K562 (cell line): ENCODE data around the gene MLYCD. TPM values are rescaled to one million over a fixed set of nuclear protein-coding genes. Genes with fewer than 3 reads are reported as not detected.

Experiments
- ATAC-seq: fragments of 200-7000 bp; cut with Tn5 transposase; 3 replicates; pipeline ENCODE4 v1.9.1; 2020; ENCODE audit warnings: moderate library complexity
- BruUV-seq: library from RNA; stranded (reverse); fragments of 400-500 nt; replicated peaks from 2 replicates; lab custom pipeline; 2021; lab: Mats Ljungman, UMichigan
- CTCF ChIA-PET: fragments of 300-600 bp; formaldehyde crosslinking; extraction: SDS; loops from one replicate; lab custom pipeline; 2021; ENCODE audit warnings: low intra/inter-chr PET ratio; lab: Yijun Ruan, JAX
- POLR2A ChIA-PET: fragments of 300-600, 350-650 bp; sonication (Branson Sonifier 250); formaldehyde crosslinking; extraction: SDS; loops from one replicate; lab custom pipeline; 2021; ENCODE audit warnings: antibody characterized with exemption, inconsistent platforms; lab: Yijun Ruan, JAX
- DNase-seq, 4 experiments: peaks; one replicate each; pipeline versions ENCODE4 v3.0.0 to v3.0.0-alpha.2; 2011 to 2018; ENCODE audit warnings: low spot score in 3 of 4, mixed read lengths in 3 of 4; ENCODE audit errors: extremely low read depth in 1 of 4
- FAIRE-seq: peaks from 2 replicates; lab custom pipeline; 2011; peaks lifted over from hg19 to GRCh38; lab: Jason Lieb, UNC
- H2AFZ ChIP-seq: 2 replicates; pipeline ENCODE4 v1.6.0; 2011; ENCODE audit warnings: low read depth, low read length, control low read depth, inconsistent platforms
- H3K27ac ChIP-seq: fragments of 200-600 bp; 3 replicates; pipeline ENCODE4 v1.8.0; 2011; ENCODE audit warnings: low read depth, mild to moderate bottlenecking, control low read depth, inconsistent platforms, low read length, moderate library complexity, mixed read lengths; ENCODE audit errors: extremely low read depth
- H3K27me3 ChIP-seq, 2 experiments: fragments of 300-600 bp in 1 of 2; 2 replicates in 1 of 2; 3 replicates in 1 of 2; pipeline versions ENCODE4 v1.6.0 to v1.8.0; 2011; ENCODE audit warnings: inconsistent platforms in 2 of 2, low read length in 2 of 2, mild to moderate bottlenecking in 1 of 2, mixed read lengths in 1 of 2, moderate library complexity in 1 of 2; ENCODE audit not compliant: control insufficient read depth in 2 of 2, insufficient read depth in 2 of 2
- H3K36me3 ChIP-seq: fragments of 300-600 bp; 3 replicates; pipeline ENCODE4 v1.8.0; 2011; ENCODE audit warnings: mild to moderate bottlenecking, low read length, inconsistent platforms; ENCODE audit not compliant: control insufficient read depth, insufficient read depth
- H3K4me1 ChIP-seq, 2 experiments: fragments of 200-600 bp in 1 of 2; replicated peaks in 1 of 2; 2 replicates in 1 of 2; 3 replicates in 1 of 2; pipeline versions ENCODE4 v1.5.1 to v1.8.0; 2011; ENCODE audit warnings: inconsistent platforms in 2 of 2, low read length in 2 of 2, mild to moderate bottlenecking in 1 of 2, mixed read lengths in 1 of 2, moderate library complexity in 1 of 2; ENCODE audit not compliant: control insufficient read depth in 2 of 2, insufficient read depth in 2 of 2
- H3K4me2 ChIP-seq: 2 replicates; pipeline ENCODE4 v1.6.1; 2011; ENCODE audit warnings: low read length, control low read depth, inconsistent platforms, mixed read lengths; ENCODE audit not compliant: insufficient read depth
- H3K4me3 ChIP-seq: fragments of 200-600 bp; sonication (generic), shearing (Covaris generic); 2 replicates; pipeline ENCODE4 v1.5.1; 2016; ENCODE audit warnings: control low read depth, inconsistent platforms
- H3K79me2 ChIP-seq: fragments of 200-600 bp; 3 replicates; pipeline ENCODE4 v1.8.0; 2011; ENCODE audit warnings: low read length, inconsistent platforms; ENCODE audit not compliant: control insufficient read depth, insufficient read depth
- H3K9ac ChIP-seq, 2 experiments: 2 replicates each; pipeline versions ENCODE4 v1.6.0 to v1.6.1; 2011; ENCODE audit warnings: low read depth in 2 of 2, low read length in 2 of 2, control low read depth in 1 of 2, inconsistent platforms in 1 of 2, mild to moderate bottlenecking in 1 of 2, mixed read lengths in 1 of 2; ENCODE audit not compliant: insufficient read depth in 1 of 2
- H3K9me1 ChIP-seq: one replicate; pipeline ENCODE4 v1.6.0; 2011; ENCODE audit warnings: inconsistent platforms, mild to moderate bottlenecking, low read length, moderate library complexity; ENCODE audit not compliant: control insufficient read depth, insufficient read depth
- H3K9me3 ChIP-seq: replicated peaks from 2 replicates; pipeline ENCODE4 v1.5.1; 2011; ENCODE audit warnings: low read depth, low read length, inconsistent platforms; ENCODE audit not compliant: control insufficient read depth, insufficient read depth
- H4K20me1 ChIP-seq: replicated peaks from 2 replicates; pipeline ENCODE4 v1.6.1; 2011; ENCODE audit warnings: low read length, inconsistent platforms, mixed read lengths; ENCODE audit not compliant: control insufficient read depth, insufficient read depth
- POLR2G ChIP-seq: fragments of 200-400 bp; formaldehyde crosslinking; IDR thresholded peaks from 2 replicates; pipeline ENCODE4 v1.6.1; 2017; ENCODE audit warnings: low read depth, mild to moderate bottlenecking, antibody characterized with exemption, low read length, moderate library complexity
- RBM17 ChIP-seq: fragments of 200-400 bp; formaldehyde crosslinking; IDR thresholded peaks from 2 replicates; pipeline ENCODE4 v1.6.1; 2017; ENCODE audit warnings: low read depth, mild to moderate bottlenecking, low read length, borderline replicate concordance
- ZBTB33 ChIP-seq: sonication (generic); formaldehyde crosslinking; IDR thresholded peaks from 2 replicates; pipeline ENCODE4 v1.8.1; 2023; ENCODE audit warnings: mild to moderate bottlenecking, missing genetic modification reagents
- whole genome bisulfite sequencing: fragments of 100-300 bp; shearing (Covaris generic); methylation state at CpG from one replicate; pipeline ENCODE4 v1.1.6; 2016; ENCODE audit warnings: low coverage, mixed read lengths; ENCODE audit not compliant: insufficient coverage; ENCODE audit errors: missing lambda C conversion rate; 5-methylcytosine and 5-hydroxymethylcytosine counted together
- in situ Hi-C: fragments of 300-500 bp; cut with MboI; formaldehyde crosslinking; loops from 4 replicates; pipeline ENCODE4 v1.15.0; 2018; ENCODE audit warnings: inconsistent platforms, mixed read lengths
- intact Hi-C: fragments of 100-400 bp; cut with micrococcal nuclease; formaldehyde crosslinking; loops from 2 replicates; pipeline ENCODE4 v1.14.2; 2022
- polyA plus RNA-seq, 8 experiments: library from polyadenylated mRNA; depleted of rRNA in 4 of 8; stranded (reverse) in 5 of 8; unstranded in 3 of 8; fragments of >200 nt; fragmentation: Nextera tagmentation in 2 of 8; fragmentation: Illumina TruSeq in 1 of 8; extraction: Ambion mirVana in 2 of 8; extraction: Trizol in 1 of 8; gene quantifications; 2 replicates each; pipeline versions ENCODE4 v1.2.1 to v1.2.3, GENCODE V29; 2011 to 2014; ENCODE audit warnings: inconsistent platforms in 1 of 8, missing spikeins in 1 of 8
- total RNA-seq, 7 experiments: library from RNA; depleted of rRNA in 6 of 7; stranded (reverse); fragments of >200 nt in 6 of 7; fragmentation: Illumina TruSeq in 2 of 7; extraction: Trizol in 2 of 7; gene quantifications; 2 replicates each; pipeline versions ENCODE4 v1.2.1 to v1.2.3, GENCODE V29; 2011 to 2021; ENCODE audit warnings: low replicate concordance in 1 of 7

Gene MLYCD
- total and polyA plus RNA-seq, 9 of the 15 experiments (the other 6 are each of a cell fraction or from before 2014, with no cell fraction given): 0.15 to 2.0 (median 1.0) TPM

- H3K4me2 ChIP-seq: no peak overlapping the region
- no peaks in the 10 kb centered on the region for H3K9me1 ChIP-seq
- H3K27me3 ChIP-seq: peaks cover 0 to 10% of the 10 kb centered on the region in 2 experiments; a peak in 2 of 5 replicates
- H3K9ac ChIP-seq: no peak overlapping the region
- H3K4me3 ChIP-seq: no peak overlapping the region
- H2AFZ ChIP-seq: no peak overlapping the region
- H3K79me2 ChIP-seq: no peaks in the 10 kb centered on the region
- 66% methylated on average over 29 of the region's 36 CpGs for WGBS
- ChIA-PET POLR2A (interaction anchor here (3.7 kb wide), 1 partner anchor 11 kb away, joined by 22 read pairs; the partner anchor contains the start of gene OSGIN1), CTCF (interaction anchor here (0.7 kb wide), 1 partner anchor 139 kb away, joined by 5 read pairs; no protein-coding TSS in a partner anchor)
- H3K4me1 ChIP-seq: peaks cover 0 to 31% of the 10 kb centered on the region in 2 experiments; a peak in 1 of 5 replicates
- peaks cover 7% of the 10 kb centered on the region; the same call in 1 of the 2 replicates for H4K20me1 ChIP-seq
- ATAC-seq (no peak), FAIRE-seq (no peak), DNase-seq (no peak)
- intact Hi-C loops (no loop called here), in situ Hi-C loops (no loop called here)
- no peak for TF ChIP-seq RBM17
- 0 out of 2 replicates have a peak, but pooled peaks have one; percentile 40 for TF ChIP-seq POLR2G
- peak; percentile 21; the same call in 1 of the 2 replicates for TF ChIP-seq ZBTB33 (CRISPR knock-in tag)
- no TSS peak for BruUV-seq
- no peak overlapping the region for H3K27ac ChIP-seq
- no peaks in the 10 kb centered on the region for H3K9me3 ChIP-seq
- no peaks in the 10 kb centered on the region for H3K36me3 ChIP-seq
These were observed 66.7 kb downstream of the MLYCD start for GRCh38 chr16:83965444-83966152.
